DMS114 treated with DMSO at 0.1 percent for 48 hours (cell line): ENCODE results near the gene OPTC.
"Not testable (repeated sequence)": the region's sequence is repeated elsewhere in the genome, so short reads cannot be mapped to it uniquely, and the experiment has no call there.

Source experiments
- DNase-seq: peaks from one replicate; lab custom pipeline; 2025; ENCODE audit not compliant: unreplicated experiment; lab: John Stamatoyannopoulos, UW

Gene OPTC

GRCh38 chr1:203513585-203514031, 19.7 kb downstream of the OPTC start:
- no peak for DNase-seq

GRCh38 chr1:203516184-203516583, 22.2 kb downstream of the OPTC start:
- no peak for DNase-seq

- no peak for DNase-seq
Measured at GRCh38 chr1:203516906-203517305, 23.0 kb downstream of the OPTC start.

GRCh38 chr1:203517426-203518110, 23.6 kb downstream of the OPTC start:
- DNase-seq, result no peak

GRCh38 chr1:203518139-203518538, 24.2 kb downstream of the OPTC start:
- not testable (repeated sequence) for DNase-seq

- DNase-seq, result no peak
Measured at GRCh38 chr1:203518541-203518940, 24.6 kb downstream of the OPTC start.

GRCh38 chr1:203519053-203519840, 25.3 kb downstream of the OPTC start:
- no peak for DNase-seq

GRCh38 chr1:203519896-203520295, 25.9 kb downstream of the OPTC start:
- DNase-seq, result no peak

- no peak for DNase-seq
Measured at GRCh38 chr1:203520315-203520714, 26.4 kb downstream of the OPTC start.

- DNase-seq, result no peak
Measured at GRCh38 chr1:203521074-203521794, 27.3 kb downstream of the OPTC start.

- no peak for DNase-seq
Measured at GRCh38 chr1:203521812-203522211, 27.9 kb downstream of the OPTC start.

- no peak for DNase-seq
Measured at GRCh38 chr1:203522237-203522636, 28.3 kb downstream of the OPTC start.

GRCh38 chr1:203523667-203524066, 29.7 kb downstream of the OPTC start:
- DNase-seq, result no peak

GRCh38 chr1:203524152-203524551, 30.2 kb downstream of the OPTC start:
- no peak for DNase-seq

GRCh38 chr1:203524824-203525223, 30.9 kb downstream of the OPTC start:
- DNase-seq, result no peak

- DNase-seq, result no peak
Measured at GRCh38 chr1:203525685-203526084, 31.7 kb downstream of the OPTC start.

GRCh38 chr1:203526130-203526529, 32.2 kb downstream of the OPTC start:
- no peak for DNase-seq

GRCh38 chr1:203526572-203526971, 32.6 kb downstream of the OPTC start:
- DNase-seq, result no peak

GRCh38 chr1:203527013-203527412, 33.1 kb downstream of the OPTC start:
- DNase-seq, result no peak

GRCh38 chr1:203528063-203528462, 34.1 kb downstream of the OPTC start:
- no peak for DNase-seq

- no peak for DNase-seq
Measured at GRCh38 chr1:203528976-203529835, 35.3 kb downstream of the OPTC start.
